Esophagus squamous epithelium (tissue), 4 donors: ENCODE results near the gene COL18A1.

Experiments used
- CTCF ChIP-seq, 6 experiments: fragments of 450-650 bp in 4 of 6; fragments of 200-600 bp in 2 of 6; sonication (generic) in 2 of 6; IDR thresholded peaks; one replicate each; pipeline ENCODE4 v1.5.1; 2016 to 2019; ENCODE audit warnings: antibody characterized with exemption in 6 of 6, mild to moderate bottlenecking in 4 of 6, moderate library complexity in 4 of 6
- POLR2A ChIP-seq, 4 donors: fragments of 450-650 bp; IDR thresholded peaks; one replicate each; pipeline ENCODE4 v1.6.1; 2017; ENCODE audit warnings: antibody characterized with exemption in 4 of 4, mild to moderate bottlenecking in 4 of 4, moderate library complexity in 3 of 4

- TF ChIP-seq CTCF (IDR thresholded peaks at IDR 0.05) (no peak), POLR2A (IDR thresholded peaks at IDR 0.05) (no peak)
Observed at GRCh38 chr21:45412909-45413611, 8.1 kb downstream of the COL18A1 start.
